BLaER1 (cell line): ENCODE data around the gene POLA2.

Source experiments
- H3K27ac ChIP-seq: shearing (Covaris generic); formaldehyde crosslinking; 2 replicates; pipeline ENCODE4 v1.8.1; 2022
- H3K27me3 ChIP-seq: shearing (Covaris generic); formaldehyde crosslinking; 2 replicates; pipeline ENCODE4 v1.8.1; 2022
- H3K36me3 ChIP-seq: shearing (Covaris generic); formaldehyde crosslinking; 2 replicates; pipeline ENCODE4 v1.8.1; 2022
- H3K4me1 ChIP-seq: shearing (Covaris generic); formaldehyde crosslinking; 2 replicates; pipeline ENCODE4 v1.8.1; 2022
- H3K4me2 ChIP-seq: shearing (Covaris generic); formaldehyde crosslinking; 2 replicates; pipeline ENCODE4 v1.8.1; 2022
- H3K4me3 ChIP-seq: shearing (Covaris generic); formaldehyde crosslinking; 2 replicates; pipeline ENCODE4 v1.8.1; 2022
- H3K9ac ChIP-seq: shearing (Covaris generic); formaldehyde crosslinking; 2 replicates; pipeline ENCODE4 v1.8.1; 2022
- H3K9me3 ChIP-seq: shearing (Covaris generic); formaldehyde crosslinking; 2 replicates; pipeline ENCODE4 v1.8.1; 2022
- H4K20me1 ChIP-seq: shearing (Covaris generic); formaldehyde crosslinking; 2 replicates; pipeline ENCODE4 v1.8.1; 2022
- Cebpa-rat ChIP-seq: shearing (Covaris generic); IDR thresholded peaks from 2 replicates; pipeline ENCODE4 v1.8.1; 2022

Gene POLA2

GRCh38 chr11:65314501-65315203 lies 52.9 kb downstream of the POLA2 start, which contains the start of gene CDC42EP2:
Gene CDC42EP2 (plus strand): TSS chr11:65314866. CDS start chr11:65320899, 6,033 bp downstream.
- Histone ChIP-seq H3K4me2 (peak within 1 kb of the TSS; percentile 99), H3K9me3 (no peaks in the 10 kb centered on the region), H3K9ac (peak within 1 kb of the TSS; percentile 83), H4K20me1 (peaks cover 25% of the 10 kb centered on the region), H3K4me1 (peaks cover 61% of the 10 kb centered on the region), H3K4me3 (peak within 1 kb of the TSS; percentile 91), H3K36me3 (no peaks in the 10 kb centered on the region), H3K27ac (peak within 1 kb of the TSS; percentile 77), H3K27me3 (no peaks in the 10 kb centered on the region)
- TF ChIP-seq Cebpa-rat = no peak

GRCh38 chr11:65315204-65315865 lies 53.6 kb downstream of the POLA2 start:
- H3K36me3 ChIP-seq = peaks cover under 1% of the 10 kb centered on the region; the same call in 1 of the 2 replicates
- H3K4me1 ChIP-seq = peaks cover 59% of the 10 kb centered on the region
- peak overlapping the region; percentile 91 for H3K4me3 ChIP-seq
- H3K9me3 ChIP-seq = no peaks in the 10 kb centered on the region
- no peaks in the 10 kb centered on the region for H3K27me3 ChIP-seq
- H4K20me1 ChIP-seq = peaks cover 32% of the 10 kb centered on the region
- peak overlapping the region; percentile 99 for H3K4me2 ChIP-seq
- peak overlapping the region; percentile 77 for H3K27ac ChIP-seq
- H3K9ac ChIP-seq = peak overlapping the region; percentile 83
- no peak for TF ChIP-seq Cebpa-rat

GRCh38 chr11:65315866-65316226 lies 54.1 kb downstream of the POLA2 start:
- H3K36me3 ChIP-seq = peaks cover 6% of the 10 kb centered on the region
- no peaks in the 10 kb centered on the region for H3K9me3 ChIP-seq
- peak overlapping the region; percentile 83; the same call in 1 of the 2 replicates for H3K9ac ChIP-seq
- TF ChIP-seq Cebpa-rat = no peak
- H3K4me3 ChIP-seq = peak overlapping the region; percentile 91
- H4K20me1 ChIP-seq = peaks cover 36% of the 10 kb centered on the region
- H3K4me1 ChIP-seq = peaks cover 59% of the 10 kb centered on the region
- no peaks in the 10 kb centered on the region for H3K27me3 ChIP-seq
- no peak overlapping the region for H3K27ac ChIP-seq
- peak overlapping the region; percentile 99 for H3K4me2 ChIP-seq

- peaks cover 41% of the 10 kb centered on the region for H4K20me1 ChIP-seq
- TF ChIP-seq Cebpa-rat = no peak
Measured at GRCh38 chr11:65316227-65317024, 54.7 kb downstream of the POLA2 start.

GRCh38 chr11:65317025-65317786 lies 55.4 kb downstream of the POLA2 start:
- no peak overlapping the region for H3K27ac ChIP-seq
- H3K9me3 ChIP-seq = no peaks in the 10 kb centered on the region
- no peak for TF ChIP-seq Cebpa-rat
- peaks cover 48% of the 10 kb centered on the region for H4K20me1 ChIP-seq
- H3K9ac ChIP-seq = no peak overlapping the region
- peaks cover 49% of the 10 kb centered on the region for H3K4me1 ChIP-seq
- H3K36me3 ChIP-seq = peaks cover 19% of the 10 kb centered on the region
- H3K4me2 ChIP-seq = no peak overlapping the region; the same call in 1 of the 2 replicates
- H3K4me3 ChIP-seq = no peak overlapping the region
- no peaks in the 10 kb centered on the region for H3K27me3 ChIP-seq

More at GRCh38 chr11:65316227-65317024, 54.7 kb downstream of the POLA2 start:
- peaks cover 12% of the 10 kb centered on the region for H3K36me3 ChIP-seq
- H3K27ac ChIP-seq = no peak overlapping the region
- no peaks in the 10 kb centered on the region for H3K9me3 ChIP-seq
- H3K4me3 ChIP-seq = peak overlapping the region; percentile 91
- H3K9ac ChIP-seq = peak overlapping the region; percentile 83; the same call in 1 of the 2 replicates
- peaks cover 53% of the 10 kb centered on the region for H3K4me1 ChIP-seq
- peak overlapping the region; percentile 99 for H3K4me2 ChIP-seq
- H3K27me3 ChIP-seq = no peaks in the 10 kb centered on the region

- Histone ChIP-seq H3K4me1 (peaks cover 26% of the 10 kb centered on the region), H3K36me3 (peaks cover 23% of the 10 kb centered on the region), H3K4me3 (no peak overlapping the region), H3K27me3 (no peaks in the 10 kb centered on the region), H3K4me2 (no peak overlapping the region), H3K9ac (no peak overlapping the region), H3K27ac (no peak overlapping the region), H3K9me3 (no peaks in the 10 kb centered on the region), H4K20me1 (peaks cover 48% of the 10 kb centered on the region)
- no peak for TF ChIP-seq Cebpa-rat
Measured at GRCh38 chr11:65320386-65321075, 58.8 kb downstream of the POLA2 start.

GRCh38 chr11:65321076-65321475 lies 59.3 kb downstream of the POLA2 start:
- Histone ChIP-seq H3K36me3 (peaks cover 23% of the 10 kb centered on the region), H3K9ac (no peak overlapping the region)
- TF ChIP-seq Cebpa-rat = no peak

GRCh38 chr11:65321828-65322485 lies 60.2 kb downstream of the POLA2 start:
- H3K9me3 ChIP-seq = no peaks in the 10 kb centered on the region
- H4K20me1 ChIP-seq = peaks cover 34% of the 10 kb centered on the region; the same call in 1 of the 2 replicates
- H3K4me1 ChIP-seq = peaks cover 12% of the 10 kb centered on the region
- H3K4me3 ChIP-seq = no peak overlapping the region
- H3K27ac ChIP-seq = no peak overlapping the region
- no peaks in the 10 kb centered on the region for H3K27me3 ChIP-seq
- 0 out of 2 replicates have a peak overlapping the region, but pooled peaks have one; percentile 5 for H3K9ac ChIP-seq
- H3K36me3 ChIP-seq = peaks cover 23% of the 10 kb centered on the region
- no peak overlapping the region for H3K4me2 ChIP-seq
- TF ChIP-seq Cebpa-rat = no peak

More at GRCh38 chr11:65321076-65321475, 59.3 kb downstream of the POLA2 start:
- Histone ChIP-seq H3K4me3 (no peak overlapping the region), H3K27me3 (no peaks in the 10 kb centered on the region), H3K4me1 (peaks cover 21% of the 10 kb centered on the region), H4K20me1 (peaks cover 43% of the 10 kb centered on the region), H3K27ac (no peak overlapping the region), H3K4me2 (no peak overlapping the region), H3K9me3 (no peaks in the 10 kb centered on the region)
